ENCODE measurements around the gene DTNB.
"Not testable (repeated sequence)": the region's sequence is repeated elsewhere in the genome, so short reads cannot be mapped to it uniquely, and the experiment has no call there.

The DTNB gene

GRCh38 chr2:25447018-25447417 is 226.4 kb downstream of the DTNB start:
- ATAC-seq: no peak

DNA sequence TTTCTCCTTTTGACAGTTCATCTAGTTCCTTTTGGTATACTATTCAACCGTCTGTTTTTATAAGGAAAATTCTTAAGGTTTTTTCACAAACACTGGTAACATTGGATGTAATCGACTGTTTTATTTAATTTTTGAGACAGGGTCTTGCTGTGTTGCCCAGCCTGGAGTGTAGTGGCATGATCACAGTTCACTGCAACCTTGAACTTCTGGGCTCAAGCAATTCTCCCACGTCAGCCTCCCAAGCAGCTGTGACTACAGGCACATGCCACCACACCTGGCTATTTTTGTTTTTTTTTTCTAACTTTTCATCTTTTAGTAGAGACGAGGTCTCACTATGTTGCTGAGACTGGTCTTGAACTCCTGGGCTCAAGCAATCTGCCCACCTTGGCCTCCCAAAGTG is 227.3 kb downstream of the DTNB start:
- ATAC-seq: no peak

- no peak for ATAC-seq
Measured at GRCh38 chr2:25445464-25445863, 227.9 kb downstream of the DTNB start.

- ATAC-seq: no peak
Measured at GRCh38 chr2:25444608-25445270, 228.6 kb downstream of the DTNB start.

- ATAC-seq: no peak
Measured at GRCh38 chr2:25443766-25444165, 229.6 kb downstream of the DTNB start.

DNA sequence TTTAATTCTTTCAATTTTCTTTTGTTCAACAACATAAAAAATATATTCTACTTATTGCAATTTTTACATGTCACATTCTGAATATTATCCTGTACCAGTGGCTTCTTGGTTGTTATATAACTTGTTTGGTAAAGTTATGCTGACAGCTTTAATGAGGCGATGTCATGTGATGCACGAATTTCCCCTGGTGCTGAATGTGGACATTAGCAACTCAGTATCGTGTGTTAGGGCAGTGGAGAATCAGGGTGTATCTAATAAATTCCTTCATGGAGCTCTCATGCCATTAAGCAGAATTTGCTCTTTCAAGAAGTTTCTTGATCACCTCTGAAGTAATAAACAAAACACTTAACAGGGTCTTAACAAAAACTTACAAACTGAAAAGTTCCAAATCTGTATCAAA is 232.0 kb downstream of the DTNB start:
- ATAC-seq: no peak

- ATAC-seq: no peak
Measured at GRCh38 chr2:25438793-25439192, 234.6 kb downstream of the DTNB start.

DNA sequence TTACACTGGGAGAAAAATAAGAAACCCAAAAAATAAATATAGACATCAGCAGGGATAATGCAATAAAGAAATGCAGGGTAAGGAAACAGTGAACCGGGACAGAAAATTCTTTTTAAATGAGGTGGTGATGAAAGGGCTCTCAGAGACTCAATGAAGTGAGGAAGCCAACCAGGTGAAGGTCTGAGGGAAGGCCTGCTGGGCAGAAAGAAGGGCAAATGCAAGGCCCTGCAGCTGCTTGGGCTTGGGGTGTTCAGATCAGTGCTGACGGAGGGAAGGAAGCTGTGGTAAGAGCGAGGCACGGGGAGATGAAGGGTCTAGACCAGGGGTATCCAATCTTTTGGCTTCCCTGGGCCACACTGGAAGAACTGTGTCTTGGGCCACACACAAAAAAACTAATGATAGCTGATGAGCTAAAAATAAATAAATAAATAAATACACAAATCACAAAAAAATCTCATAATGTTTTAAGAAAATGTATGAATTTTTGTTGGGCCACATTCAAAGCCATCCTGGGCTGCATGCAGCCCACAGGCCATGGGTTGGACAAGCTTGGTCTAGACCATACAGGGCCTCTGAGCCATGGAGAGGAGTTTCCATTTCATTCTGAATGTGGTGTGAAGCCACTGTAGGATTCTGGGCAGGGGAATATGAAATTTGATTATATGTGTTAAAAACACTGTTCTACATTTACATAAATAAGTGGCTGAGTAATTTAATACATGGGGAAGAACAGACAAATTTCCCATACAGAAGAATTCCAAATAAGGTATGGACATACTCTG is 235.3 kb downstream of the DTNB start:
- peak; percentile 38 to 45 for ATAC-seq

GRCh38 chr2:25435421-25435820 is 238.0 kb downstream of the DTNB start:
- ATAC-seq: no peak

DNA sequence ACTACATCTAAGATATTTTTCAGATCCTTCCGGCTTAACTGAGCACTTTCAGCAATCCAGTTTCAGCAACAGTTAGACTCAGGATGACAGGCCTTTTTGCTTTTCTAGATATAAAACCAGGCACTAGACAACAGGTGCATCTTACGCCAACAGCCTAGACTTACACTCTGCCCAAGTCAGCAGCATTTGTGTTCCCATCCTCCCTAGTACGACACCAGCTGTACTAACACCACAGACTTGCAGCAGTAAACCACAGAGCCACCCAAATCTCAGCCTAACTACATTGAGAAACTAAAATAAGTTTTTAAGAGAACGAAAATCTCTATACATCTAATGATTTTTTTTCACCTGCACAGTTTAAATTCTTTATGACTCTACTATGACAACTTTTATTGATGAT is 241.8 kb downstream of the DTNB start:
- no peak for ATAC-seq

DNA sequence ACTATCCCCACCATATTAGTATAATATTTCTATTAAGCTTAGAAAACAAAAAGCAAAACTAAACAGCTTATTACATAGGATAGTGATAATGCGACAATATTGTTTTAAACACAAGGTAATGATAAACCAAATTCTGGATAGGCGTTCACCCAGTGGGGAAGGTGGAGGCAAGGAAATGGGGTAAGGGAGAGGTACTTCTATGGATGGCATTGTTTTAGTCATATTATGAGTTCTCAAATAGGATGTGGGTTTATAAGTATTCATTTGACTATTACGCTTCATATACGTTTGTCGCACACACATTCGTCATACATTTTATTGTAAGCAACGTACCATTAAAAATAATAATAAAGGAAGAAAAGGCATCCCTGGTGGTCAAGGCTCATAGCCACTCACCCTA is 242.8 kb downstream of the DTNB start:
- peak; percentile 63 to 82 for ATAC-seq

DNA sequence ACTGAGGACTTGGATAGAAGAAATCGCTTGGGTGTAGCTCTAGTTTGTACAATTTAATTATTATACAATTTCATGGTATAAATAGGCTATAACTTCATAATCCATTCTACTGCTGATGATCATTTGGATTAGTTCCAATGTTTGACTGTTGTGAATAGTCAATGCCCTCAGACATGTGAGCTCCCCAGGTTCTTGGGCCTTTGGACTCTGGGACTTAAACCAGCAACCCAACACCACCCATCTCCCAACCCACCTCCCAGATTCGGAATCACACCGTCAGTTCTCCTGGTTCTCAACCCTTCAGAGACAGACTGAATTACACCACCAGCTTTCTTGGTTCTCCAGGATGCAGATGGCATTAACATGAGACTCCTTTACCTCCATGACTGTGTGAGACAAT is 247.1 kb downstream of the DTNB start:
- ATAC-seq: no peak

- no peak for ATAC-seq
Measured at GRCh38 chr2:25424426-25425028, 248.8 kb downstream of the DTNB start.

DNA sequence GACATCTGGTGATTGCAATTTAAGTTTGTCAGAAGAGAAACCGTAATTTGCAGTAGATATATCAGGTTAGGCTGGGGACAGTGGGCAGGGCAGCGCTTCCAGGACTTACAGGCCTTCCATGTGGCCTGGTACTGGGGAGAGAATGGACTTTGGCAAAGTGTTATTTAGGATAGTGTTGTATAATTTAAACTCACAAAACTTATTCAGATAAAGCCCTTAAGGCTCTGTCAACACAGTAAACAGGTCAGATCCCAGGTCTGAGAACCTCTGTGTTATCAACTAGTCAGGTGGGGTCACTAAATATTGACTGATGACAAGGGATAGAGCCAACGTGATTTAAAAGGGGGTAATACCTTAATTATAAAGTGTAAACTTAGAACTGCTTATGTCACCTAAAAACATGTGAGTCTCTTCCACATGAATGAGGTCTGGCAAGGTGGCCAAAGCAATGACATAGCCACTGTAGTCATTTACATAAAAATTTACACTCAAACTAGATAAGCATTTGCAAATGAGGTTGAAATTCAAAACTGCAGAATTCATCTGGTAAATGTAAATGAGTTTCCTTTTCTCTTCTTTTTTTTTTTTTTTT is 251.5 kb downstream of the DTNB start:
- ATAC-seq: no peak

- ATAC-seq: no peak
Measured at GRCh38 chr2:25421289-25421688, 252.1 kb downstream of the DTNB start.

- peak; percentile 18 for ATAC-seq
Measured at GRCh38 chr2:25420820-25421237, 252.5 kb downstream of the DTNB start.

DNA sequence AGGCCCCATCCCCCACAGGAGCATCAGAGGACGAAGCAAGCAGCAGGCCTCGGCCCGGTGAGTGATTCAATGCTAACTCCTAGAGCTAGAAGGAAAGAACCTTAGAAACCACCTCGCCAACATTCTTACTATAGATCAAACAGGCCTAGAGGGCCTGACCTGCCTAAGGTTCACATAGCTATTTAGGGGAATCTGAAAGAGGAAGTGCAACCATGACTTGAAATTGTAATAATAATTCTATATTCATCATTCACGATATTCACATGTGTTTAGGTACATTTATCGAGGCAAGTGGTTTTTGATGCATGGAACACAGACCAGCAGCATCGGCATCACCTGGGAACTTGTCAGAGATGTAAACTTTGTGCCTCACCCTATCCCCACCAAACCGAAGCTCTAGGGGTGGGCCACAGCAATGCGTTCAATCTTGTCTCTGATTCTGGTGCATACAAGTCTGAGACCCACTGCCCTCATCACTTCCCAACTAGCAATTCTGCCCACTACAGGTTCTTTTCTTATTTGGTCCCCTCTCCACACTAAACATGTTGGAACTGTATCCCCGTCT is 253.6 kb downstream of the DTNB start:
- peak; percentile 84 to 87 for ATAC-seq

DNA sequence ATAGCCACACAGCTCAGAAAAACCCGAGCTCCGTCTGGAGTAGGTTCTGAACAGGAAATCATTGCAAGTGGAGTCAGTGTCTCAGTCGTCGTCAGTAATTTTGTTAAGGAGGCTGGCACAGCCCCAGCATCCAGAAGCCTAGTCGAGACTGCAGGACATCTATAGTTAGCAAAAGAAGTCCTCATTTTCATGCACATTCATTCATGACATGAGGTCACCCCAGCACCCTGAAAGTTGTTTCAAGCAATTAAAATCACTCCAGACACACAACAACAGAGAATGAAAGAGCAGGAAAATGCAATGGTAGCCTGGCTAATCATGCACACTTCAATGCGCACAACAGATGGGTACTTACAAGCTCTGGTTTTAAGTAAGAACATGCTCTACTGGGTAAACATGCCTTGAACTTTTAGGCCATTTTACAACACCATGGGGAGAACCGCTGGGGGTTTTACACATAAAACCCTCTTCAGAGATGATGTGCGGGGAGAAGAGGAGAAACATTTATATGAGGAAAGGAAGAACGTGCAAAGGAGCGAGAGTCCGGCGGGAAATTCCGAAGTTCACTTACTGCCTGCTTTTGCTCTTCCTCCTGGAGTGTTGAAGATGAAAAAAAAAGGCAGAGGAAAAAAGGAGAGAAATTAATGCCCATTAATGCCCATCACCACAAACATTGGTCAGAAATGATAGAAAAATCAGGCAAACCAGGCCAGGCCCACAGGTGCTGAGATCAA is 254.3 kb downstream of the DTNB start:
- ATAC-seq: peak; percentile 8 to 31

DNA sequence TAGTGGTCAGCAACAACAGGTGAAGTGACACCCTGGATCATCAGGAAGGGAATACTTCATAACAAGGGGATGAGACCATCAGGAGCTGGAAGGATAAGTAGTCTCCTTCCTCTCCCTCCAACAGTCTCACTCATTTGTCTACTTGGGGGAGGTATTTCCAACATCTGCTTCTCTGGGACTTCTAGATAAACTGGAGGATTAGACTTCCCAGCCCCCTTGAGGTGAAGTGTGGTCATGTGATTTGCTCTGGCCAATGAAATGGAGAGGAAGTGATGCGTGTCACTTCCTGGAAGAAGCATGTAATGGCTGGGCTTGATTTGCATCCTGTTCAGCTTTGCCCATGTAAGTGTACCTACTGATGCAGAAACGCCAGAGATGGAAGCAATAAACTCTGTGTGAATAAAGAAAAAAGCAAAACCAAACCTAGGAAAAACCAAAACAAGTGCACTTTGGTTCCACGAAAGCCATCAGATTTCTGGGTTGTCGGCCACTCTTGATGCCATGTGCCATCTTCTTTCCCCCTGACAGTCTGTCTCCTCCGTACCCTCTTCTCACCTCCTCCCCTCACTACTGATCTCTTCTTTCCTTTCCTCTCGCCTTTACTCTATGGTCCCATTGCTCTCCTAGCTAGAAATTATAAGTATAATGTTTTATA is 255.5 kb downstream of the DTNB start:
- ATAC-seq: no peak

DNA sequence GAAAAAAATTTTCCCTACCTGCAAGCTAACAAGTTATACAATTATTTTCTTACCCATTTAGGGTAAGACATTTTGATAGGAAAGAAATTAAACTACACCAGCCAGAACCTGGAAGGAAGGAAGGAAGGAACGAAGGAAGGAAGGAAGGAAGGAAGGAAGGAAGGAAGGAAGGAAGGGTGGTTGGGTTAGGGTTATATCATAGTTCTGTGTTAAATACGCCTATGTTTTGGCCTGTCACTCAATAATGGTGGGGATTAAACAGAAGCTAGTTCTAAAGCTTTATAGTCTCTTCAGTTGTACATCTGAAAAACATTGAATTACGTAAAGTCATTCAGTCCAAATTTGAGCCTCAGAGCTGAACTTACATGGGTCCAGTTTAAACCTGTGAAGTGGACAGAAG is 256.7 kb downstream of the DTNB start:
- no peak for ATAC-seq

GRCh38 chr2:25414781-25415180 is 258.6 kb downstream of the DTNB start:
- ATAC-seq: no peak

GRCh38 chr2:25413409-25413808 is 260.0 kb downstream of the DTNB start:
- ATAC-seq: not testable (repeated sequence)

Data from activated CD4-positive, CD25-positive, alpha-beta regulatory T cell treated with anti-CD3 and anti-CD28 coated beads, Interleukin-2, amount 50 U/mL, for 24 hours (primary cell).